HG03571 (cell line): ENCODE data around the gene ATPAF1.

Source experiments
- ATAC-seq: cut with Tn5 transposase; IDR thresholded peaks from one replicate; pipeline ENCODE4 v1.9.1; 2021; ENCODE audit not compliant: unreplicated experiment

ATPAF1 gene

DNA sequence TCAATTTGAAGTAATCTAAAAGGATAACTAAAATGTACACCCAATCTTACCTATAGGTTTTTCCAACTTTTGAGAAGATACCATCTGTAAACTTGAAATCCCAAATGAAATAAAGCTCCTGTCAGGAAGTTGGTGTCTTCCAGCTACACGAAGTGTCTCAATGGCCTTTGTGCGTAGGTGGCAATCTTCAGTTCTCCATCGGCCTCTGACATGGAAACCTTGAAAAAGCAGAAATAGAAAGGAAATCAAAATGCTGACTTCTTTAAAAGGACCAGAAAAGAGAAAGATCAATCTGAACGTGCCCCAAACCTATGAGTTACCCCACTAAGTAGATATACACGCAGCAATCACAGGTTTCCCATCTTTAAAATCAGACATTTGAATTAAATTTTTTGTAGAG is 74.1 kb downstream of the ATPAF1 start:
- no peak for ATAC-seq

DNA sequence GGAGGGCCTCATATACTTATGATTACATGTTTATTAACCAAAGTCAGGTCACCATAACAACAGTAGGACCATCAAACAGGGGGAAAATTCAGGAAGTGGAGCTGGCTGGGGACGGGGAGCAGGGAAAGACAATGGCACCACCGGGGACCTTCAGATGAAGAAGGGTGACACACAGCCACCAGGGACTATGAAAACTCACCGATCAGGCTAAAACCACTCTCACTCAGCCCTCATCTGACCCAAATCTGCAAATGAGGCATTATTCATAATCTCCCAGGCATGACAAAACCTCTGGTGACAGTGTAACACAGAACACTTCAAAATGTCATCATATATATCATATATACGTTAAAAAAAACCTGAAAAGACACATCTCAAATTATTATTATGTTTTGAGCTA is 75.3 kb downstream of the ATPAF1 start:
- no peak for ATAC-seq

- ATAC-seq = no peak
Observed at GRCh38 chr1:46589529-46589928, 78.6 kb downstream of the ATPAF1 start.

GRCh38 chr1:46587069-46587468 is 81.1 kb downstream of the ATPAF1 start:
- no peak for ATAC-seq

DNA sequence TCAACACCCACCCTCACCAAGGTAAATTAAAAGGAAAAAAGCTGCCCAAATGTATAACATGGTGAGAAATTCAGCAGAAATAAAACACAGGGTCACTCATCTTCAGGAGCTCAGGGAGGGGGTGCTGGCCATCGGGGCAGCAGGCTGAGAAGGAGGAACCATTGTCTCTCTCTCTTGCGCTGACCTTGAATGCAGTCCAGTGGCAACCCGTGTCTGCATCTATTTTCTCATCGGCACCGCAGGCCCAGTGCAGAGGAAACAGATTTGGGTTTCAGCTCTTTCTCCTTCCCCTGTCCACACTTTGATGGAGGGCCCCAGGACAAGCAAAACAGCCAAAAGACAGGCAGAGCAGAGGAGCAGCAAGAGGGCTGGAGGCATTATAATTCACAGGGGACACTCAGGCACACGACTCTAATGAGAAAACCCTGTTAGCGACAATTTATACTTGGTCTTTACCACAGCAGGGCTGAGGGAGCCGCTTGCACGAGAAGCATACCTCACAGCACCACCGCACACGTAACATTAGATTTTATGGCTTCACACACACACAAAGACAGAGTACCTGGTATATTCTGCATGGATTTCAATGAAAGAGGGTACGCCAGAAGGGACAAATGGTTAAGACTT is 82.7 kb downstream of the ATPAF1 start:
- no peak for ATAC-seq

GRCh38 chr1:46583494-46583893 is 84.7 kb downstream of the ATPAF1 start:
- no peak for ATAC-seq

DNA sequence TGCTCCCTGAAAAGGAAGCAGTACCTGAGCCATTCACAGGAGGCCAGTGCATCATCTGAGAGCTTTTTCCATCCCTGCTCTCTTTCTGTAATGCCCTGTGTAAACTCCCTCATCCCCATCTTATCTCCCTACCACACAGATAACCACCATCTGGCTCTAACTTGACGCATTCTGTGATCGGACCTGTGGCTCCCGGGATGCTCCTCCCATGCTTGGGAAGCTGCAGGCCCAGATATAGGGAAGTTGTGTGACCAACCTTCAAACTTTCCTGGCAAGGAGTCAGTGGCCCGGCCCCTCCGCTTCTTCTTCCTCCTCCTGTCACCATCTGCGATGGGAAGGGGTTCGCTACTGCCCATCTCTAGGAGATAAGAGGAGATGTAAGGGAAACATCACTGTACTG is 85.2 kb downstream of the ATPAF1 start:
- no peak for ATAC-seq
